CD14-positive monocyte (primary cell): ENCODE measurements around the gene LRP1B. TPM values are rescaled to one million over a fixed set of nuclear protein-coding genes. Genes with fewer than 3 reads are reported as not detected.

Experiments
- DNase-seq, 3 donors: peaks; one replicate each; pipeline ENCODE4 v3.0.0-alpha.2; 2011 to 2022
- H2AFZ ChIP-seq: 2 replicates; pipeline ENCODE4 v1.6.0; 2012; ENCODE audit warnings: mild to moderate bottlenecking, low read depth, low read length, inconsistent platforms; ENCODE audit not compliant: insufficient read depth, poor library complexity, severe bottlenecking
- H3K27ac ChIP-seq, 2 donors: 1 replicate in 1 of 2; 2 replicates in 1 of 2; pipeline ENCODE4 v1.5.1; 2012 to 2013; ENCODE audit warnings: low read length in 2 of 2, control low read depth in 1 of 2, inconsistent platforms in 1 of 2, low read depth in 1 of 2, mild to moderate bottlenecking in 1 of 2
- H3K27me3 ChIP-seq, 2 donors: one replicate each; pipeline versions ENCODE4 v1.6.0 to v1.6.1; 2011 to 2013; ENCODE audit warnings: low read length in 2 of 2; ENCODE audit not compliant: control insufficient read depth in 2 of 2, insufficient read depth in 2 of 2
- H3K36me3 ChIP-seq, 2 donors: replicated peaks in 1 of 2; 1 replicate in 1 of 2; 2 replicates in 1 of 2; pipeline versions ENCODE4 v1.5.1 to v1.6.1; 2012 to 2013; ENCODE audit warnings: low read length in 2 of 2, control low read depth in 1 of 2, inconsistent platforms in 1 of 2, mild to moderate bottlenecking in 1 of 2; ENCODE audit not compliant: insufficient read depth in 2 of 2, control insufficient read depth in 1 of 2
- H3K4me1 ChIP-seq, 2 donors: 1 replicate in 1 of 2; 2 replicates in 1 of 2; pipeline versions ENCODE4 v1.5.1 to v1.6.1; 2012 to 2013; ENCODE audit warnings: low read length in 2 of 2, control low read depth in 1 of 2, inconsistent platforms in 1 of 2, mild to moderate bottlenecking in 1 of 2, moderate library complexity in 1 of 2; ENCODE audit not compliant: insufficient read depth in 2 of 2, control insufficient read depth in 1 of 2
- H3K4me2 ChIP-seq: replicated peaks from 2 replicates; pipeline ENCODE3; 2012; ENCODE audit warnings: low read length, moderate library complexity, mild to moderate bottlenecking; ENCODE audit not compliant: poor library complexity, severe bottlenecking; ENCODE audit errors: extremely low read depth
- H3K4me3 ChIP-seq, 3 experiments: fragments of 200-600 bp in 1 of 3; sonication (generic) in 1 of 3; replicated peaks in 1 of 3; 1 replicate in 2 of 3; 2 replicates in 1 of 3; pipeline ENCODE4 v1.5.1; 2011 to 2013; ENCODE audit warnings: low read length in 3 of 3, mild to moderate bottlenecking in 3 of 3, control low read depth in 2 of 3, low read depth in 2 of 3, inconsistent platforms in 1 of 3, moderate library complexity in 1 of 3
- H3K79me2 ChIP-seq: 2 replicates; pipeline ENCODE4 v1.6.0; 2012; ENCODE audit warnings: mild to moderate bottlenecking, control low read depth, inconsistent platforms, low read length, moderate library complexity; ENCODE audit not compliant: insufficient read depth
- H3K9ac ChIP-seq: 2 replicates; pipeline ENCODE4 v1.6.0; 2017; ENCODE audit warnings: low read length, mild to moderate bottlenecking; ENCODE audit not compliant: insufficient read depth, poor library complexity, severe bottlenecking
- H3K9me3 ChIP-seq, 2 donors: replicated peaks in 1 of 2; 1 replicate in 1 of 2; 2 replicates in 1 of 2; pipeline versions ENCODE4 v1.5.1 to v1.6.1; 2012 to 2013; ENCODE audit warnings: low read length in 2 of 2, control low read depth in 1 of 2; ENCODE audit not compliant: control insufficient read depth in 1 of 2, insufficient read depth in 1 of 2
- H4K20me1 ChIP-seq: 2 replicates; pipeline ENCODE4 v1.6.0; 2012; ENCODE audit warnings: mild to moderate bottlenecking, low read length, control low read depth, moderate library complexity; ENCODE audit not compliant: insufficient read depth
- H3K27ac Mint-ChIP-seq, 7 donors: one replicate each; pipeline ENCODE4 v1.8.0; 2020; ENCODE audit warnings: mild to moderate bottlenecking in 7 of 7, mixed read lengths in 7 of 7, moderate library complexity in 6 of 7, inconsistent platforms in 2 of 7
- H3K27me3 Mint-ChIP-seq, 3 donors: one replicate each; pipeline ENCODE4 v1.8.0; 2021 to 2022; ENCODE audit warnings: low read depth in 3 of 3, mild to moderate bottlenecking in 3 of 3, mixed read lengths in 3 of 3, moderate library complexity in 3 of 3, inconsistent platforms in 1 of 3
- H3K36me3 Mint-ChIP-seq, 2 donors: one replicate each; pipeline ENCODE4 v1.8.0; 2020; ENCODE audit warnings: mixed read lengths in 2 of 2, inconsistent platforms in 1 of 2, mild to moderate bottlenecking in 1 of 2
- H3K4me1 Mint-ChIP-seq: one replicate; pipeline ENCODE4 v1.8.0; 2020; ENCODE audit warnings: mild to moderate bottlenecking, mixed read lengths
- H3K4me3 Mint-ChIP-seq, 2 donors: one replicate each; pipeline ENCODE4 v1.8.0; 2020; ENCODE audit warnings: mild to moderate bottlenecking in 2 of 2, mixed read lengths in 2 of 2, moderate library complexity in 1 of 2
- H3K9me3 Mint-ChIP-seq, 7 donors: one replicate each; pipeline ENCODE4 v1.8.0; 2020 to 2022; ENCODE audit warnings: mixed read lengths in 7 of 7, mild to moderate bottlenecking in 6 of 7, moderate library complexity in 6 of 7, inconsistent platforms in 2 of 7
- CTCF ChIP-seq: fragments of 200-600 bp; IDR thresholded peaks from one replicate; pipeline ENCODE4 v1.8.0; 2022; ENCODE audit warnings: antibody characterized with exemption, mild to moderate bottlenecking
- WGBS: methylation state at CpG from one replicate; pipeline ENCODE4 v1.1.5; 2013; ENCODE audit warnings: missing lambda C conversion rate; ENCODE audit not compliant: insufficient coverage; 5-methylcytosine and 5-hydroxymethylcytosine counted together
- intact Hi-C, 2 donors: fragments of 100-400 bp; cut with micrococcal nuclease; formaldehyde crosslinking; loops; one replicate each; pipeline versions ENCODE4 v1.15.0 to v1.15.1; 2023
- polyA plus RNA-seq, 3 donors: library from polyadenylated mRNA; depleted of rRNA in 1 of 3; unstranded in 2 of 3; stranded (reverse) in 1 of 3; fragments of 300-500 nt in 2 of 3; fragments of >200 nt in 1 of 3; fragmentation: Illumina TruSeq in 2 of 3; gene quantifications; 1 replicate in 2 of 3; 2 replicates in 1 of 3; pipeline ENCODE4 v1.2.3, GENCODE V29; 2012 to 2021

Gene LRP1B
- polyA plus RNA-seq, 3 donors: not detected

- peaks cover 0 to 2% (median 1%) of the 10 kb centered on the region in 7 donors for H3K9me3 Mint-ChIP-seq
- H3K36me3 Mint-ChIP-seq: no peaks in the 10 kb centered on the region
- intact Hi-C loops: no loop called here
- Histone ChIP-seq H3K4me1 (no peaks in the 10 kb centered on the region), H3K4me3 (no peak overlapping the region), H2AFZ (no peak overlapping the region), H4K20me1 (no peaks in the 10 kb centered on the region), H3K4me2 (no peak overlapping the region), H3K79me2 (no peaks in the 10 kb centered on the region), H3K27ac (no peak overlapping the region), H3K9ac (no peak overlapping the region), H3K36me3 (no peaks in the 10 kb centered on the region), H3K27me3 (no peaks in the 10 kb centered on the region), H3K9me3 (no peaks in the 10 kb centered on the region)
- H3K27ac Mint-ChIP-seq: no peak overlapping the region
- no peak for DNase-seq
- no peaks in the 10 kb centered on the region for H3K4me1 Mint-ChIP-seq
- no peak for TF ChIP-seq CTCF
- no peak overlapping the region for H3K4me3 Mint-ChIP-seq
- no CpG with 5 or more reads among the region's 2 CpGs for WGBS
- H3K27me3 Mint-ChIP-seq: no peaks in the 10 kb centered on the region
These were observed 1929.2 kb downstream of the LRP1B start for GRCh38 chr2:140201572-140201971.

GRCh38 chr2:140200764-140201163 lies 1930.1 kb downstream of the LRP1B start:
- no peak overlapping the region for H3K4me2 ChIP-seq
- DNase-seq: no peak
- H3K27ac Mint-ChIP-seq: no peak overlapping the region
- no peaks in the 10 kb centered on the region for H3K4me1 ChIP-seq
- H3K4me3 ChIP-seq: no peak overlapping the region
- H3K9ac ChIP-seq: no peak overlapping the region
- H3K79me2 ChIP-seq: no peaks in the 10 kb centered on the region
- no peaks in the 10 kb centered on the region for H3K36me3 ChIP-seq
- H3K27ac ChIP-seq: no peak overlapping the region
- WGBS: no CpG with 5 or more reads among the region's 2 CpGs
- no peaks in the 10 kb centered on the region for H3K4me1 Mint-ChIP-seq
- H3K27me3 ChIP-seq: no peaks in the 10 kb centered on the region
- H3K9me3 Mint-ChIP-seq: peaks cover 0 to 2% (median 1%) of the 10 kb centered on the region in 7 donors
- H3K9me3 ChIP-seq: no peaks in the 10 kb centered on the region
- no peak overlapping the region for H3K4me3 Mint-ChIP-seq
- H2AFZ ChIP-seq: no peak overlapping the region
- no peaks in the 10 kb centered on the region for H3K36me3 Mint-ChIP-seq
- intact Hi-C loops: no loop called here
- TF ChIP-seq CTCF: no peak
- no peaks in the 10 kb centered on the region for H3K27me3 Mint-ChIP-seq
- no peaks in the 10 kb centered on the region for H4K20me1 ChIP-seq
